DOHH2 (cell line): ENCODE measurements around the gene MICAL2.

Source experiments
- H3F3A ChIP-seq: fragments of 200-600 bp; sonication (generic), shearing (Covaris generic); 2 replicates; pipeline ENCODE4 v1.6.0; 2016; ENCODE audit warnings: antibody characterized with exemption, mild to moderate bottlenecking; ENCODE audit not compliant: control insufficient read depth, insufficient read depth
- H3K27ac ChIP-seq: fragments of 200-600 bp; sonication (generic); 2 replicates; pipeline ENCODE4 v1.5.1; 2014; ENCODE audit warnings: low read depth, mild to moderate bottlenecking, low read length, moderate library complexity
- H3K27me3 ChIP-seq: fragments of 200-600 bp; sonication (generic); 2 replicates; pipeline ENCODE4 v1.6.1; 2014; ENCODE audit warnings: mild to moderate bottlenecking, low read length, mixed read lengths; ENCODE audit not compliant: control insufficient read depth
- H3K36me3 ChIP-seq: fragments of 200-600 bp; sonication (generic); 2 replicates; pipeline ENCODE4 v1.6.1; 2014; ENCODE audit warnings: mild to moderate bottlenecking, low read length, moderate library complexity, mixed read lengths; ENCODE audit not compliant: control insufficient read depth
- H3K4me1 ChIP-seq: fragments of 200-600 bp; sonication (generic); 2 replicates; pipeline ENCODE4 v1.6.1; 2014; ENCODE audit warnings: mild to moderate bottlenecking, low read length, mixed read lengths; ENCODE audit not compliant: control insufficient read depth
- H3K4me2 ChIP-seq: fragments of 200-600 bp; sonication (generic); 2 replicates; pipeline ENCODE4 v1.6.0; 2014; ENCODE audit warnings: mild to moderate bottlenecking, low read length, moderate library complexity
- H3K4me3 ChIP-seq: fragments of 200-600 bp; sonication (generic); 2 replicates; pipeline ENCODE4 v1.5.1; 2014; ENCODE audit warnings: mild to moderate bottlenecking, low read length, mixed read lengths
- H3K79me2 ChIP-seq: fragments of 200-600 bp; sonication (generic); 2 replicates; pipeline ENCODE4 v1.6.1; 2014; ENCODE audit warnings: mild to moderate bottlenecking, low read length, mixed read lengths; ENCODE audit not compliant: control insufficient read depth
- H3K9me2 ChIP-seq: fragments of 200-600 bp; sonication (generic); replicated peaks from 2 replicates; pipeline ENCODE4 v1.6.1; 2014; ENCODE audit warnings: mild to moderate bottlenecking, low read length, mixed read lengths; ENCODE audit not compliant: control insufficient read depth
- H3K9me3 ChIP-seq: fragments of 200-600 bp; sonication (generic); 2 replicates; pipeline ENCODE4 v1.6.1; 2014; ENCODE audit warnings: antibody characterized with exemption, low read length, mixed read lengths; ENCODE audit not compliant: control insufficient read depth, insufficient read depth
- H4K20me1 ChIP-seq: fragments of 200-600 bp; sonication (generic); 2 replicates; pipeline ENCODE4 v1.6.0; 2014; ENCODE audit warnings: low read depth, mild to moderate bottlenecking, antibody characterized with exemption, low read length, moderate library complexity; ENCODE audit not compliant: control insufficient read depth, insufficient read depth
- EZH2phosphoT487 ChIP-seq: fragments of 200-600 bp; sonication (generic); IDR thresholded peaks from 2 replicates; pipeline ENCODE4 v1.6.1; 2017; ENCODE audit warnings: borderline replicate concordance, mild to moderate bottlenecking, antibody characterized with exemption, low read length, moderate library complexity, mixed read lengths
- TF ChIP-seq, protein P1 (sequence below): fragments of 200-600 bp; sonication (generic); IDR thresholded peaks from one replicate; pipeline ENCODE4 v1.5.1; 2014; ENCODE audit warnings: antibody characterized with exemption, mild to moderate bottlenecking, low read depth, low read length; ENCODE audit not compliant: poor library complexity, severe bottlenecking

MICAL2 gene

DNA sequence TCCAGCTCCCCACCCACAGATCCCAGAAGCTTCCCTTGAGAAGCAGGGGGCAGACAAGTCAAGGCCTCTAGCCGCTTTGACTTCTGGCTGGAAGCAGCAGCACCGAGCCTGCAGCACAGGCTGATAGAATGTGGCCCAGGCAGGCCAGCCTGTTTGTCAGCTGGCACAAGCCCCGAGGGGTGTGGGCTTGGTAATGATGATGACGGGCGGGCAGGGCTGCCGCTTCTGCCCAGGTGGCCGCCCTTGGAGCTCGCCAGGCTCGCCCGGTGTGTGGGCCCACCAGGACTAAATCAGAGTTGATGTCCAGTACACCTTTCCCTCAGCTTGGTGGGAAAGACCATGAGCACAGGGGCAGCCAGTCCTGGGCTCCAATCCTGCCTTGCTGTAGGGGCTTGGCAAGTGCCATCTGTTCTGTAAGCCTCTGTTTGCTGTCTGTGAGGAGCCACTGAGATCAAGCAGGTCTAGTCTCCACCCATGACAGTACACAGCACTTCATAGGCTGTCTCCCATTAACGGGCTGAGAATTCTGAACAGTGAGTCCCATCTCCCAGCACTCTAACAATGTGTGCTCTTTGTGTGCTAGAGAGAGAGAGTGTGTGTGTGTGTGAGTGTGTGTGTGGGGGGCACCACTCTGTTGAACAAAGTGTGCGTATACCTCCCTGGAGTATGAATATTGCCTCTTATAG is 26.8 kb downstream of the MICAL2 start:
- no peaks in the 10 kb centered on the region for H3K27me3 ChIP-seq
- H3K4me3 ChIP-seq = no peak overlapping the region
- TF ChIP-seq, protein P1, sequence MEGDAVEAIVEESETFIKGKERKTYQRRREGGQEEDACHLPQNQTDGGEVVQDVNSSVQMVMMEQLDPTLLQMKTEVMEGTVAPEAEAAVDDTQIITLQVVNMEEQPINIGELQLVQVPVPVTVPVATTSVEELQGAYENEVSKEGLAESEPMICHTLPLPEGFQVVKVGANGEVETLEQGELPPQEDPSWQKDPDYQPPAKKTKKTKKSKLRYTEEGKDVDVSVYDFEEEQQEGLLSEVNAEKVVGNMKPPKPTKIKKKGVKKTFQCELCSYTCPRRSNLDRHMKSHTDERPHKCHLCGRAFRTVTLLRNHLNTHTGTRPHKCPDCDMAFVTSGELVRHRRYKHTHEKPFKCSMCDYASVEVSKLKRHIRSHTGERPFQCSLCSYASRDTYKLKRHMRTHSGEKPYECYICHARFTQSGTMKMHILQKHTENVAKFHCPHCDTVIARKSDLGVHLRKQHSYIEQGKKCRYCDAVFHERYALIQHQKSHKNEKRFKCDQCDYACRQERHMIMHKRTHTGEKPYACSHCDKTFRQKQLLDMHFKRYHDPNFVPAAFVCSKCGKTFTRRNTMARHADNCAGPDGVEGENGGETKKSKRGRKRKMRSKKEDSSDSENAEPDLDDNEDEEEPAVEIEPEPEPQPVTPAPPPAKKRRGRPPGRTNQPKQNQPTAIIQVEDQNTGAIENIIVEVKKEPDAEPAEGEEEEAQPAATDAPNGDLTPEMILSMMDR = no peak
- no peak for TF ChIP-seq EZH2phosphoT487
- no peaks in the 10 kb centered on the region for H3K9me3 ChIP-seq
- no peaks in the 10 kb centered on the region for H3F3A ChIP-seq
- H4K20me1 ChIP-seq = no peaks in the 10 kb centered on the region
- H3K36me3 ChIP-seq = no peaks in the 10 kb centered on the region
- H3K4me1 ChIP-seq = no peaks in the 10 kb centered on the region
- H3K79me2 ChIP-seq = no peaks in the 10 kb centered on the region
- no peaks in the 10 kb centered on the region for H3K9me2 ChIP-seq
- H3K27ac ChIP-seq = no peak overlapping the region
- H3K4me2 ChIP-seq = no peak overlapping the region

DNA sequence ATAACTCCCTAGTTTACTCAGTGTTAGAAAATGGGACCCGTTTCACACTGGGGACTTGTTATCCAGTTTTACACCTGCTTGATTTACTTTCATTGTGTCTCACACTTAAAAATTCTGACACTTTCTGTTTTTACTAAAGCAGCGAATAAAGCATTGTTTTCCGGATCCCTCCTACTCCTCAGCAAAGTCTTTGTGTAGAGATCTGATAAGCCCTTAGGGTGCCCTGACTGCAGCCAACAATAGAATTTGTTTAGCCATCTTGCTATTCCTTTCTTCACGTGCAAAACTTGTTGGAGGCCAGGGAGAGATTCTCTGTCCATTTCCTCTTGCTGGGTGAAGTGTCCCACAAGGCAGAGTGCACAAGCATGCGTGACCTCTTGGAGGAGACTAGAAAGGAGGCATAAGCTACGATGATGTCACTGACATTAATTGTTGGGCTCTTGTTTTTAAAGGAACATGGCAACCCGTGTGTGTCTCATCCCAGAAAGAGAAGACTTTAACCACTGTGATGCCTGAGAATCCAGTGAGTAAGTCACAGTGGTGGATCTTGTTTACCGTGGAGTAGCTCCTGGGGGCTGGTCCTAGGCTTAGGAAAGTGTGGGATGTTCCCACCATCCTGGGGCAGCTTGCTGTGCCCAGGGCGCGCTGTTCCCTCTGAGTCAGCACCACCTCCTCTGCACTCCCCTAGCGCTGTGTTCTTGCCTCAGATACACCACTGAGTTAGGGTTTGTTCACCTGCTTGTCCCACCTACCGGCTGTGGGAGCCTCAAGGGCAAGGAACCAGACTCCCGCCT is 27.7 kb downstream of the MICAL2 start:
- TF ChIP-seq EZH2phosphoT487 = no peak
- TF ChIP-seq, protein P1 = no peak
- H3K27me3 ChIP-seq = no peaks in the 10 kb centered on the region
- no peaks in the 10 kb centered on the region for H3K9me2 ChIP-seq
- no peaks in the 10 kb centered on the region for H3K79me2 ChIP-seq
- H3K4me3 ChIP-seq = no peak overlapping the region
- H3K9me3 ChIP-seq = no peaks in the 10 kb centered on the region
- H3K36me3 ChIP-seq = no peaks in the 10 kb centered on the region
- H3K4me1 ChIP-seq = no peaks in the 10 kb centered on the region
- H3K27ac ChIP-seq = no peak overlapping the region
- no peaks in the 10 kb centered on the region for H3F3A ChIP-seq
- no peaks in the 10 kb centered on the region for H4K20me1 ChIP-seq
- no peak overlapping the region for H3K4me2 ChIP-seq

DNA sequence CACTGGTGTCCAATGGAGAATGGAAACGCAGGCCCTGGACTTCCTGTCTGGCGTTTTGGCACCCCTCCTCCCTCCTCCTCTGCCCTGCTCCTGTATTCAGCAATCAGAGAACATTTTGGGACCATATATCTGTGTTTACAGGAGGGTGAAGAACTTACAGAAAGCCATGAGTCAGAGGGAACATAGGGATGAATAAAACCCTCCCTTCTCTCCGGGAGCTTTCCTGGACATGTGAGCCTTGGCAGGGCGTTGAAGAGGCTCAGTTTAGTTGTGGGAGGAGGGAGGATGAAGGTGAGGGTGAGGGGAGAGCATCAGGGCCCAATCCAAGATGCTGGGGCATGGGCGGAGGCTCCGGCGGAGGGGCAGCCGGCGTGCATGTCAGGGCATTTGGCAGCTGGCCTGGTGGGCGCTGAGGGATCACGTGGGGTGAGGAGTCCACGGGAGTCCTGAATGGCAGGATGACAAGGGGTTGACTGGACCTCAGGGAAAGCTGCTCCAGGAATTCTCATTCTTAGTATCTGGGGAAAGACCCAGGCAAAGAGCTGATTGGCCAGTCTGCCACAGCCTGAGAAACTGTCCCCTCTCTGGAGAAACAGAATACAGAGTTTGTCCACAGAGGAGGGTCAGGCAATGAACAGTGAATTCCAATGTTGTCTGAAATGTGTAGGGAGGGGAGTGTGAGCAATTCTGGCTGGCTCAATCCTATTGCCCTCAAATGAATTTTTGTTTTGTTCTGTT is 28.9 kb downstream of the MICAL2 start:
- TF ChIP-seq EZH2phosphoT487 = no peak
- TF ChIP-seq, protein P1 = no peak
- Histone ChIP-seq H3K4me3 (no peak overlapping the region), H3K27me3 (no peaks in the 10 kb centered on the region), H3K4me2 (no peak overlapping the region), H3K79me2 (no peaks in the 10 kb centered on the region), H4K20me1 (no peaks in the 10 kb centered on the region), H3K9me3 (no peaks in the 10 kb centered on the region), H3F3A (no peaks in the 10 kb centered on the region), H3K9me2 (no peaks in the 10 kb centered on the region), H3K4me1 (no peaks in the 10 kb centered on the region), H3K27ac (no peak overlapping the region), H3K36me3 (no peaks in the 10 kb centered on the region)
